Activated gamma-delta T cell treated with anti-CD3 and anti-CD28 coated beads, Interleukin-2, amount 50 U/mL, for 16 hours (primary cell): ENCODE measurements around the gene AAK1.
"Not testable (repeated sequence)": the region's sequence is repeated elsewhere in the genome, so short reads cannot be mapped to it uniquely, and the experiment has no call there.

Experiments
- DNase-seq: peaks from one replicate; pipeline ENCODE4 v3.0.0-alpha.2; 2020; ENCODE audit warnings: low read depth

The AAK1 gene

DNA sequence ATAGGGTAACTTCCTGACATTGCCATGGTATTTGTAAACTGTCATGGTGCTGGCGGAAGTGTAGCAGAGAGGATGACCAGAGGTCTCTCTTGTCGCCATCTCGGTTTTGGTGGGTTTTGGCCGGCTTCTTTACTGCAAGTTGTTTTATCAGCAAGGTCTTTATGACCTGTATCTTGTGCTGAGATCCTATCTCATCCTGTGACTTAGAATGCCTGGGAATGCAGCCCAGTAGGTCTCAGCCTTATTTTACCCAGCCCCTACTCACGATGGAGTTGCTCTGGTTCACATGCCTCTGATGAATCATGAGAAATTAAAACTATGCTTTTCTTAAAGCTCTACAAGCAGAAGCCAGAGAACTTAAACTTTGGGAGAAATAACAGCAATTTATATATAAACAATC is 193.6 kb downstream of the AAK1 start:
- no peak for DNase-seq

DNA sequence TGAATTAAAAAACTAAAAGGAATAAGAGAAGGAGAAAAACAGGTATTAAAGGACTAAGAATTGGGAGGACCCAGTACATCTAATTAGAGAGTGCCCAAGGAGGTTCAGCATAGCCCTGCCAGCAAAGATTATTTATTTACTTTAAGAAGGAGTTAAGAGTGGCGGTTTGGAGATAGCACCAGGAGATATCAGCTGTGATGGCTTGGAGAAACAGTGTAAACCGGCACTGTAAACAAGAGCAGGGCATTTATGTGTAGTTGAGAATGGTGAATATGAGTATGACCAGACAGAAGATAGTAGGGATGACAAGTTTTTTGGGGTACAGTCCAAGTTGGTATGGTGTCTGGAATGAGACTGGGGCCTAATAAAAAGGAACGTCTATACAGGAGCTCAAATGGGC is 199.9 kb downstream of the AAK1 start:
- not testable (repeated sequence) for DNase-seq

DNA sequence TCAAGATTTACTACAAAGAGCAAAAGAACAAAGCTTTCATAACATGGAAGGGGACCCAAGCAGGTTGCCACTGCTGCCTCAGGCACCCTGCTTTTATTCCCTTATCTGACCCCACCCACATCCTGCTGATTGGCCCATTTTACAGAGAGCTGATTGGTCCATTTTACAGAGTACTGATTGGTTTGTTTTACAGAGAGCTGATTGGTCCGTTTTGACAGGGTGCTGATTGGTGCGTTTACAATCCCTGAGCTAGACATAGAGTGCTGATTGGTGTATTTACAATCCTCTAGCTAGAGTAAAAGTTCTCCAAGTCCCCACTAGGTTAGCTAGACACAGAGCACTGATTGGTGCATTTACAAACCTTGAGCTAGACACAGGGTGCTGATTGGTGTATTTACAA is 204.0 kb downstream of the AAK1 start:
- not testable (repeated sequence) for DNase-seq

DNA sequence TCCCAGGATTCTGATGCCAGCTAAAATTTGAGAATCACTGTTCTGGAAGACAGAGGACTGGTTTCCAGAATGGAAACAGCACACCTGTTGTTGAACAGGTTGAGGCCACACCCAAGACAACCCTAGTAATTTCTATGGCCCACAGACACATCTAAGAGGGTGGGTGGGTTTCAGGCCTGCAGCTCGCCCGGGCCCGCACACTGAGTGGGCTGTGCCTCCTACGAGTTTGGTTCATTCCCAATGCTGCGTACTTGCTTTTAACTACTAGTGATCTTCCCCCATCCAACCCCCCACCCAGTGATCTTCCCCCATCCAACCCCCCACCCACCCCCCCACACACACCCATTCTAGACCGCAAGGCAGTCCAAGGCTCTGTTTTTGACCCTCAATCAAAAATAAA is 205.0 kb downstream of the AAK1 start:
- no peak for DNase-seq

DNA sequence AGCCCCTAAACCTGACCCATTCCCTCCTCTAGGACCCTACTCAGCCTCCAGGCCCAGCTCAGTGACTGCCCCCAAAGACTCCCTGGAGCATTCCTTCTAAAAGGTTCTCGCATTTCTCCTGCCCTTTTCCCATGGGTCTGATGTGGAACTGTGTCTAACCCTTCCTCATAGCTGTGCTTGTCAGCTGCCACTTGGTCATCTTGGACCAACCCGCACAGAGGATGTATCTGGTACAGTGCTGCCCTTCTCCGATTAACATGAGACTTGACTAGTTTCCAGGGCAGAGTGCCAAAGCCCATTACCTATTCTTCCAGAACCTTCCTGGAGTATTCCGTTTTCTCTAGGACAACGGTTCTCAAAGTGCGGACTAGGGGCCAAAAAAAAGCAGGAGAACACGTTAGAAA is 205.8 kb downstream of the AAK1 start:
- DNase-seq = no peak

GRCh38 chr2:69436938-69437750 is 206.4 kb downstream of the AAK1 start, which contains the start of gene NFU1:
NFU1 (minus strand) TSS chr2:69437435; CDS start chr2:69437422, 13 bp downstream.
- DNase-seq = peak; percentile 81

DNA sequence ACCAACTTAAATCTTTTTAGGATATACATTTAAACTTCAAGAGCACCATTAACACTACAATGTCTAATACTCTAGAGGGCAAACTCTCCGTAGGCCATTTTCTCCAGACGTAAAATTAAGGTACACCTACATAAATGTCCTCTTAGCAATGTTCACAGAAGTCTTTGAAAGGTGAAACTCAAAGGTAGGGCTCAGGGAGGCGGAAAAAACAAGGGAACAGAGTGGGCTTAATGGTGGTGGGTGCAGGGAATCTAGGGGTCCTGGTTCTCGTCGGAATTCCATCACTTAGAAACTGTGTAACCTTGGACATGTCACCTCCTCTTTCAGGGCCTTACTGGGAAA is 207.0 kb downstream of the AAK1 start:
- DNase-seq = no peak

DNA sequence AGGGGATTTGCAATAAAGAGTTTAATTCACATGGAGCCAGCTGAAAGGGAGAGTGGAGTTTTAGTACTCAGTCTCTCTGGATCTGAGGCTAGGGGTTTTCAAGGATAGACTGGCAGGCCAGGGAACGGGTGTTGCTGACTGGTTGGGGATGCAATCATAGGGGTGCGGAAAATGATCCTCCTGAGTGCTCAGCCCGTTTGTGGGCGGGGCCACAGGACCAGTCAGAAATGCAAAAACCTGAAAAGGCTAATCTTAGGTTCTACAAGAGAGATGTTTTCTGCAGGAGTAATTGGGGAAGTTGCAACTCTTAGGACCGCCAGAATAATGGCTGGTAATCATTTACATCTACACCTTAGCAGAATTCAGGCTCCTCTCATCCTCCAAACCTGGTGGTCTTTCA is 208.8 kb downstream of the AAK1 start:
- DNase-seq = no peak

DNA sequence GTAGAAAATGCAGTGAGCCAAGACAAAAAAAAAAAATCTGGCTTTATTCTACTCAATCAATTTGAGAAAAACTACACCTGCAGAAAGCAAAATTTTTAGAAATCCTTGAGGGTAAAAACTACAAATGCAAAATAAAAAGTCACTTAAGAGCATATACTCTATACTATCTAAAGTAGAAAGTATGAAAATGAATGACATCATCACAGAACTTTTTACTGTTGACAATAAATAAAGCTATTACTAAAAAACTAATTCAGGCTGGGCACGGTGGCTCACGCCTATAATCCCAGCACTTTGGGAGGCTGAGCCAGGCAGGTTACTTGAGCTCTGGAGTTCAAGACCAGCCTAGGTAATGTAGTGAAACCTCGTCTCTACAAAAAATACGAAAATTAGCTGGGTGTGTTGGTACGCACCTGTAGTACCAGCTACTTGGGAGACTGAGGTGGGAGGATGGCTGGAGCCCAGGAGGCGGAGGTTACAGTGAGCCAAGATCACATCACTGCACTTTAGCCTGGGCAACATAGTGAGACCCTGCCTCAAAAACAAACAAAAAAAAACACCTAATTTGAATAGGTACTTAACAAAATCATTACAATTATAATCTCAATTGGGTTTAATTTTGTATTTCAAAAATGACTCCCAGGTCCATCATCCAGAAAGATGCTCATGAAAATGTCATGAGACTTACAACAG is 213.9 kb downstream of the AAK1 start:
- DNase-seq = no peak

GRCh38 chr2:69428981-69429380 is 214.6 kb downstream of the AAK1 start:
- no peak for DNase-seq

DNA sequence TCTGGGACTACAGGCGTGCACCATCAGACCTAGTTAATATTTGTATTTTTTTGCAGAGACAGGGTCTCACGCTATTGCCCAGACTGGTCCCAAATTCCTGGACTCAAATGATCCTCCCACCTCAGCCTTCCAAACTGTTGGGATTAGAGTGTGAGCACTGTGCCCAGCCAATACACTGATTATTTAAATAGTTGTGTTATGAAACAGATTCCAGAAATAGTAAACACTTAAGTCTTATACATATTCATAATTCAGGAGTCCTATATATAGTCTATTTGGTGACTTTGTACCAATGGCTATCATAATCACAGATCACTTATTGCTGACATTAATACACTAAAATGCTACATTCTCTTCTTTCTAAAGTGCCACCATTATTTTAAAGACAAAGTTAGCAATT is 219.1 kb downstream of the AAK1 start:
- no peak for DNase-seq

DNA sequence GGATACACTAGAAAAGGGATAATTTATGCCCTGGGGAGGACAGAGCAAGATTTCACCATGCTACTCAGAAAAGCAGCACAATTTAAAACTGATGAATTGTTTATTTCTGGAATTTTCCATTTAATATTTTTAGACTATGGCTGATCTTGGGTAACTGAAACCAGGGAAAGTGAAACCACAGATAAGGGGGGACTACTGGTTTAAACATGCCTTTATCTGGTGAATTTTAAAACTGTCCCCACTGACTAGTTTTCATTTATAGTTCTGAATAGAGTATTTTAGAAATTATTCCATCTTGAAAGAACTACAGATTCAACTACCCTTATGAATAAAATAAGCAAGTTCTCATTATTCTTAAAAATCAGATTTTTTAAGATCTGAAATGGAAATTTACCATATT is 221.3 kb downstream of the AAK1 start:
- DNase-seq = no peak

- not testable (repeated sequence) for DNase-seq
Observed at GRCh38 chr2:69419111-69419510, 224.4 kb downstream of the AAK1 start.

GRCh38 chr2:69416147-69416546 is 227.4 kb downstream of the AAK1 start:
- no peak for DNase-seq
